NCI-H2081 treated with DMSO at 0.1 percent for 48 hours (cell line): Measurements from ENCODE around the gene NET1.
"Not testable (repeated sequence)": the region's sequence is repeated elsewhere in the genome, so short reads cannot be mapped to it uniquely, and the experiment has no call there.

Experiments used
- DNase-seq: peaks from one replicate; lab custom pipeline; 2025; lab: John Stamatoyannopoulos, UW

NET1 gene

DNA sequence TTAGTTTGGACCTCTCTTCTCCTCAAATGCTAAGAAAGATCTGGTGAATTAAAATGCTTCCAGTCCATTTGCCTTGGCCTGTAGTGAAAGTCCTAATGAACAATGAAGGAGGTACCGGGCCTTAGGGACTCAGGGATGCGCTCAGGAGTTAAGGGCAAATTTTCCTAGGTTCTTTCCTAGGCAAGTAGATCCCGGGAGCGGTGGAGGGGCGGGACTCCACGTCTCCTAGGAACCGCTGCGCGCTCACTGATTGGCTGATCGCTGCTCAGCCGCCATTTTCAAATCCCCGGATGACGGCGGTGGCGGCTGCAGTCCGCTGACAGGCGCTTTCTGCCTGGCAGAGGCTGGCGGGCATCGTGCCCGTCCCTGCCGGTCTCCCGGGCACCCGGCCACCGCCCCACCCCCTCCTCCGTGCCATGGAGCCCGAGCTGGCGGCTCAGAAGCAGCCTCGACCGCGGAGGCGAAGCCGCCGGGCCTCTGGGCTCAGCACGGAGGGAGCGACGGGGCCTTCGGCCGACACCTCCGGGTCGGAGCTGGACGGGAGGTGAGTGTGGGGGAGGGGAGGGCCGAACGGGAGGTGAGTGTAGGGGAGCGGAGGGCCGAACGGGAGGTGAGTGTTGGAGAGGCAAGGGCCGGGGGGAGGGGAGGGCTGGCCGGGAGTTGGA is at the start of gene NET1:
Gene NET1 (plus strand): TSS at position 281 of the 665 bp plus-strand sequence. CDS start 136 bp downstream, at position 417.
- peak; percentile 66 for DNase-seq

GRCh38 chr10:5362873-5363272 is 49.5 kb upstream of the NET1 start:
- DNase-seq: no peak

DNA sequence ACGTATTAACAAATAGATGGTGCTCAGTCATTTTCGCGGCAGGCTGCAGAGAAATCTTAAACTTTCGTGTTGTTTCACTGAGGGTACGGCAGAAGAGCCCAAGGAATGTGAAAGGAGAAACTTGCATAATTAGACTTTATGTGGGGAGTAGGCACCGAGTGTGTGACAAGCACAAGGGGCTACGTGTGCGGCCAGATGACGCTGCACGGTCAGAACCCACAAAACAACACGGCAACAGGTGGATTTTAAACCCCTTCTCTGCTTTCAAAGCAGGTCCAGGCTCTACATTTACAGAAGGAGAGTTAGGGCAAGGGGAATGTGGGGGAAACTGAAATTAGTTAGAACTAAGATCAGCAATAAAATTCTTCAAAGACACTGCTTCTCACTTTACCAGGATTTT is 48.0 kb upstream of the NET1 start:
- DNase-seq: no peak

- DNase-seq: no peak
These were observed 47.4 kb upstream of the NET1 start, which contains the start of gene UCN3 for GRCh38 chr10:5364890-5365338. Gene UCN3 (plus strand): TSS chr10:5364966. CDS start chr10:5373721, 8,755 bp downstream.

- no peak for DNase-seq
These were observed 46.4 kb upstream of the NET1 start for GRCh38 chr10:5365928-5366327.

GRCh38 chr10:5369362-5370158 is 42.8 kb upstream of the NET1 start:
- no peak for DNase-seq

DNA sequence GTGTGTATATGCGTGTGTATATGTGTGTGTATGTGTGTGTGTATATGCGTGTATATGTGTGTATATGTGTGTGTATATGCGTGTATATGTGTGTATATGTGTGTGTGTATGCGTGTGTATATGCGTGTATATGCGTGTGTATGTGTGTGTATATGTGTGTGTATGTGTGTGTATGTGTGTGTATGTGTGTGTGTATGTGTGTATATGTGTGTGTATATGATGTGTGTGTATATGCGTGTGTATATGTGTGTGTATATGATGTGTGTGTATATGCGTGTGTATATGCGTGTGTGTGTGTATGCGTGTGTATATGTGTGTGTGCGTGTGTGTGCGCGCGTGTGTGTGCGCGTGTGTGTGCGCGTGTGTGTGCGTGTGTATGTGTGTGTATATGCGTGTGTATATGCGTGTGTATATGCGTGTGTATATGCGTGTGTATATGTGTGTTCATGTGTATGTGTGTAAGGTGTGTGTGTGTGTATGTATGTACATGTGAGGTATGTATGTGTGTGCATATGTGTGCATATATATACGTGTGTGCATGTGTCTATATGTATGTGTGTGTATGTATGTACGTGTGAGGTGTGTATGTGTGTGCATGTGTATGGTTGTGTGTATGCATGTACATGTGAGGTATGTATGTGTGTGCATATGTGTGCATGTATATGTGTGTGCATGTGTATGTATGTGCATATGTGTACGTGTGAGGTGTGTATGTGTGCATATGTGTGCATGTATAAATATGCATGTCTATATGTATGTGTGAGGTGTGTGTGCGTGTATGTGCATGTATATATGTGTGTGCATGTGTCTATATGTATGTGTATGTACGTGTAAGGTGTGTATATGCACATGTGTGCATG is 41.6 kb upstream of the NET1 start:
- no peak for DNase-seq

- no peak for DNase-seq
These were observed 39.0 kb upstream of the NET1 start for GRCh38 chr10:5373307-5373706.

- no peak for DNase-seq
These were observed 38.3 kb upstream of the NET1 start for GRCh38 chr10:5373891-5374611.

DNA sequence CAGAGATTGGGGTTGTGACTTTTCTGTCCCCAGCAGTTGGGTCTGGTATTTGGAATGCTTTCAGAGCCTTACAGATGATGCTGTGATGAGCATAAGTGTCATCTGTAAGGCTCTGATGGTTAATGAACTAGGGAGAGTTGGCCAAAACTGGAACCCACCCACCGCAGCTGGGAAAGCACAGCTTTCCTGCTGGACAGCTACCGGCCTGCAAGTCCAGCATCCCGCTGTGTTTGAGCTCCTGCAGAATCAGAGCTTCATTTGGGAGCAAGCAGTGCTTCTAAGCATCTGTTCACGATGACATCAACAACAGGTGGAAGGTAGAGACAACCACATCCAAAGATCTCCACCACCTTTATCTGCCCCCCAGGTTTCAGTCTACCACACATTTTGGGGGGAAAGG is 35.9 kb upstream of the NET1 start:
- no peak for DNase-seq

DNA sequence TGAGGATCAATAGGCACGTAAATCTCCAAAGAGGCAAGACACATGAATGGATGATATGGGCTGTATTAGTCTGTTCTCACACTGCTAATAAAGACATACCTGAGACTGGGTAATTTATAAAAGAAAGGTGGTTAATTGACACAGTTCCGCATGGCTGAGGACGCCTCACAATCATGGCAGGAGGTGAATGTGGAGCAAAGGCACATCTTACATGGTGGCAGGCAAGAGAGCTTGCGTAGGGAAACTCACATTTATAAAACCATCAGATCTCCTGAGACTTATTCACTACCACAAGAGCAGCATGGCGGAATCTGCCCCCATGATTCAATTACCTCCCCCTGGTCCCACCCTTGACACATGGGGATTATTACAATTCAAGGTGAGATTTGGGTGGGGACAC is 33.2 kb upstream of the NET1 start:
- not testable (repeated sequence) for DNase-seq

GRCh38 chr10:5380395-5380794 is 32.0 kb upstream of the NET1 start:
- DNase-seq: not testable (repeated sequence)

GRCh38 chr10:5381187-5381586 is 31.2 kb upstream of the NET1 start:
- DNase-seq: no peak

GRCh38 chr10:5385224-5385623 is 27.1 kb upstream of the NET1 start:
- no peak for DNase-seq

- no peak for DNase-seq
These were observed 25.2 kb upstream of the NET1 start for GRCh38 chr10:5387169-5387568.

GRCh38 chr10:5390607-5391205 is 21.7 kb upstream of the NET1 start:
- DNase-seq: no peak

- DNase-seq: no peak
These were observed 20.6 kb upstream of the NET1 start for GRCh38 chr10:5391790-5392189.

GRCh38 chr10:5393529-5393928 is 18.8 kb upstream of the NET1 start:
- no peak for DNase-seq

GRCh38 chr10:5395168-5395567 is 17.2 kb upstream of the NET1 start:
- no peak for DNase-seq

GRCh38 chr10:5396556-5397300 is 15.6 kb upstream of the NET1 start:
- peak; percentile 30 for DNase-seq

GRCh38 chr10:5399332-5399731 is 13.0 kb upstream of the NET1 start:
- DNase-seq: no peak
